GM12874 (cell line): ENCODE data around the gene MCTP1.

Experiments used
- CTCF ChIP-seq: IDR thresholded peaks from 2 replicates; pipeline ENCODE4 v1.5.1; 2011; ENCODE audit warnings: low read depth, mild to moderate bottlenecking, control low read depth, low read length, moderate library complexity; ENCODE audit not compliant: insufficient read depth

The MCTP1 gene

GRCh38 chr5:95244479-95244878 is 40.4 kb downstream of the MCTP1 start:
- TF ChIP-seq CTCF: no peak

- no peak for TF ChIP-seq CTCF
Observed at GRCh38 chr5:95241635-95242034, 43.3 kb downstream of the MCTP1 start.

GRCh38 chr5:95241161-95241560 is 43.7 kb downstream of the MCTP1 start:
- no peak for TF ChIP-seq CTCF

GRCh38 chr5:95238560-95239325 is 46.2 kb downstream of the MCTP1 start:
- TF ChIP-seq CTCF: no peak

- no peak for TF ChIP-seq CTCF
Observed at GRCh38 chr5:95237324-95237723, 47.6 kb downstream of the MCTP1 start.

GRCh38 chr5:95235439-95235982 is 49.4 kb downstream of the MCTP1 start:
- no peak for TF ChIP-seq CTCF

- TF ChIP-seq CTCF: no peak
Observed at GRCh38 chr5:95229646-95230045, 55.2 kb downstream of the MCTP1 start.
